Glomerular endothelial cell (primary cell): ENCODE data around the gene GRIP1. TPM values are rescaled to one million over a fixed set of nuclear protein-coding genes. Genes with fewer than 3 reads are reported as not detected.

Experiments used
- DNase-seq: peaks from one replicate; pipeline ENCODE4 v3.0.0-alpha.2; 2011; ENCODE audit warnings: low read depth, low spot score; ENCODE audit errors: extremely low read depth
- total RNA-seq: library from RNA; depleted of rRNA; stranded (reverse); fragments of >200 nt; gene quantifications from 2 replicates; pipeline ENCODE4 v1.2.3, GENCODE V29; 2015

GRIP1 gene
- total RNA-seq, 1 donor from 2014 or later = 0.88 TPM

- DNase-seq = no peak
Observed at GRCh38 chr12:66398931-66399910, 279.7 kb downstream of the GRIP1 start.

GRCh38 chr12:66397574-66398290, 281.1 kb downstream of the GRIP1 start:
- DNase-seq = no peak

GRCh38 chr12:66393890-66394289, 285.0 kb downstream of the GRIP1 start:
- no peak for DNase-seq

- DNase-seq = no peak
Observed at GRCh38 chr12:66392266-66392915, 286.5 kb downstream of the GRIP1 start.

- DNase-seq = no peak
Observed at GRCh38 chr12:66388517-66388916, 290.4 kb downstream of the GRIP1 start.

GRCh38 chr12:66387117-66387516, 291.8 kb downstream of the GRIP1 start:
- no peak for DNase-seq

- DNase-seq = no peak
Observed at GRCh38 chr12:66380769-66381535, 297.9 kb downstream of the GRIP1 start.

- no peak for DNase-seq
Observed at GRCh38 chr12:66379616-66380015, 299.3 kb downstream of the GRIP1 start.

- no peak for DNase-seq
Observed at GRCh38 chr12:66375560-66375959, 303.3 kb downstream of the GRIP1 start.

- no peak for DNase-seq
Observed at GRCh38 chr12:66371982-66372381, 306.9 kb downstream of the GRIP1 start.

GRCh38 chr12:66367015-66367667, 311.7 kb downstream of the GRIP1 start:
- DNase-seq = no peak

GRCh38 chr12:66365718-66366490, 313.0 kb downstream of the GRIP1 start:
- no peak for DNase-seq

- no peak for DNase-seq
Observed at GRCh38 chr12:66361703-66362102, 317.2 kb downstream of the GRIP1 start.

GRCh38 chr12:66359300-66359699, 319.6 kb downstream of the GRIP1 start:
- DNase-seq = no peak

GRCh38 chr12:66354291-66354690, 324.6 kb downstream of the GRIP1 start:
- no peak for DNase-seq

GRCh38 chr12:66352899-66353298, 326.0 kb downstream of the GRIP1 start:
- no peak for DNase-seq

- DNase-seq = no peak
Observed at GRCh38 chr12:66352197-66352596, 326.7 kb downstream of the GRIP1 start.

GRCh38 chr12:66351301-66351700, 327.6 kb downstream of the GRIP1 start:
- DNase-seq = no peak

- DNase-seq = no peak
Observed at GRCh38 chr12:66345956-66346355, 332.9 kb downstream of the GRIP1 start.
